SK-N-SH treated with all-trans-retinoic acid at 6 μM for 48 hours (cell line): ENCODE data around the gene CD244.
"Not testable (repeated sequence)": the region's sequence is repeated elsewhere in the genome, so short reads cannot be mapped to it uniquely, and the experiment has no call there.

Experiments used
- ATAC-seq: fragments of 200-7000 bp; cut with Tn5 transposase; 3 replicates; pipeline ENCODE4 v1.9.1; 2020; ENCODE audit warnings: mild to moderate bottlenecking, moderate library complexity
- BACH2 ChIP-seq: fragments of 250-450 bp; sonication (Bioruptor Pico); IDR thresholded peaks from 2 replicates; pipeline ENCODE4 v1.9.0; 2021; ENCODE audit warnings: mild to moderate bottlenecking, borderline replicate concordance
- CSDC2 ChIP-seq: fragments of 250-450 bp; sonication (Bioruptor Pico); IDR thresholded peaks from 2 replicates; pipeline ENCODE4 v1.5.0; 2020; ENCODE audit warnings: mild to moderate bottlenecking, moderate library complexity
- CSRNP3 ChIP-seq: fragments of 250-450 bp; sonication (Bioruptor Pico); IDR thresholded peaks from 2 replicates; pipeline ENCODE4 v1.5.1; 2021; ENCODE audit warnings: mild to moderate bottlenecking, moderate library complexity
- ESRRG ChIP-seq: fragments of 250-450 bp; sonication (Bioruptor Pico); IDR thresholded peaks from 2 replicates; pipeline ENCODE4 v1.6.1; 2021; ENCODE audit warnings: mild to moderate bottlenecking
- GLIS3 ChIP-seq: fragments of 250-450 bp; sonication (Bioruptor Pico); IDR thresholded peaks from 2 replicates; pipeline ENCODE4 v1.5.0; 2020; ENCODE audit warnings: mild to moderate bottlenecking, moderate library complexity
- ISL1 ChIP-seq: fragments of 250-450 bp; sonication (Bioruptor Pico); IDR thresholded peaks from 2 replicates; pipeline ENCODE4 v2.1.2; 2022; ENCODE audit warnings: mild to moderate bottlenecking, moderate library complexity
- OSR1 ChIP-seq: fragments of 250-450 bp; sonication (Bioruptor Pico); IDR thresholded peaks from 2 replicates; pipeline ENCODE4 v1.8.0; 2022; ENCODE audit warnings: moderate library complexity, mild to moderate bottlenecking, inconsistent platforms
- PPARA ChIP-seq: fragments of 250-450 bp; sonication (Bioruptor Pico); IDR thresholded peaks from 2 replicates; pipeline ENCODE4 v1.5.0; 2020; ENCODE audit warnings: mild to moderate bottlenecking, borderline replicate concordance
- SNAI2 ChIP-seq: fragments of 250-450 bp; sonication (Bioruptor Pico); IDR thresholded peaks from 2 replicates; pipeline ENCODE4 v1.5.0; 2020; ENCODE audit warnings: mild to moderate bottlenecking, moderate library complexity
- TCF4 ChIP-seq: fragments of 250-450 bp; sonication (Bioruptor Pico); IDR thresholded peaks from 2 replicates; pipeline ENCODE4 v1.8.0; 2021; ENCODE audit warnings: mild to moderate bottlenecking, moderate library complexity, borderline replicate concordance
- TSHZ2 ChIP-seq: fragments of 250-450 bp; sonication (Bioruptor Pico); IDR thresholded peaks from 2 replicates; pipeline ENCODE4 v1.5.0; 2020; ENCODE audit warnings: mild to moderate bottlenecking, moderate library complexity
- ZC3H10 ChIP-seq: fragments of 250-450 bp; sonication (Bioruptor Pico); IDR thresholded peaks from 2 replicates; pipeline ENCODE4 v1.5.1; 2021; ENCODE audit warnings: mild to moderate bottlenecking, moderate library complexity
- ZFP3 ChIP-seq: fragments of 250-450 bp; sonication (Bioruptor Pico); IDR thresholded peaks from 2 replicates; pipeline ENCODE4 v1.5.0; 2020; ENCODE audit warnings: mild to moderate bottlenecking, moderate library complexity
- ZFP30 ChIP-seq: fragments of 450-650 bp; formaldehyde crosslinking; IDR thresholded peaks from 2 replicates; pipeline ENCODE4 v1.5.0; 2022; ENCODE audit warnings: mild to moderate bottlenecking, moderate library complexity
- ZNF565 ChIP-seq: fragments of 450-650 bp; formaldehyde crosslinking; conservative IDR thresholded peaks from 2 replicates; pipeline ENCODE4 v1.5.0; 2020; ENCODE audit warnings: low read depth, mild to moderate bottlenecking, moderate library complexity
- ZNF70 ChIP-seq: fragments of 450-650 bp; formaldehyde crosslinking; IDR thresholded peaks from 2 replicates; pipeline ENCODE4 v1.5.0; 2020; ENCODE audit warnings: mild to moderate bottlenecking, moderate library complexity
- ZNF8 ChIP-seq: fragments of 450-650 bp; formaldehyde crosslinking; IDR thresholded peaks from 2 replicates; pipeline ENCODE4 v1.5.0; 2020; ENCODE audit warnings: mild to moderate bottlenecking, moderate library complexity
- TF ChIP-seq, protein P1 (sequence below): fragments of 250-450 bp; sonication (Bioruptor Pico); IDR thresholded peaks from 2 replicates; pipeline ENCODE4 v1.8.0; 2020; ENCODE audit warnings: mild to moderate bottlenecking, moderate library complexity, borderline replicate concordance
- TF ChIP-seq, protein P2 (sequence below): fragments of 250-450 bp; sonication (Bioruptor Pico); IDR thresholded peaks from 2 replicates; pipeline ENCODE4 v1.5.1; 2020; ENCODE audit warnings: low read depth, mild to moderate bottlenecking, moderate library complexity

The CD244 gene

DNA sequence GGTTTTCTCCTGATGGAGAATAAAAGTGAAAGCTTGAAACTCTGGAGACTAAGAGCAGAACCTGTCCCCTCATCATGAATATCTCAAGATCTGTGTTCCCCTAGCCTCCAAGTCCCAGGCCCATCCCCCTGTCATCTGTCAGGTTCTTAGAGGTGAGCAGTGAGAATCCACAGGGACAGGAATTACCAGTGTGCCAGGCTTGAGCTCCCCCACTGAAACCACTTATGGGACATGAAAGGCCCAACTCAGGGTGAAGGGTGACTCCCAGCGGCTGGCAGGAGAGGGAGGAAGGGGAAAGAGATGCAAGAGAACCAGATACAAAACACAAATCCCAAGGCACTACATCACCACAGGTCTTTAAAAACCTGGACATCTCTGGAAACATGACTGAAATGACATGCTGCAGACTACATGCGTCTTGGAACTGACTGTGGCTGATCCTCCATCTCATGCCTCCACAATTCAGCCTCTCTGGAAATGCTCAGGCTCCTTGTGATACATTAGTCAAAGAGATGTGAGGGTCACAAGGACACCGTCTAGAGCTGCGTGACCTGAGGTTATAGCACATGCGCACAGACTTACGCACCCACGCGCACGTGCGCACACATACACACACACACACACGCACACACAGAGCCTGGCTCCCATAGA, 73.5 kb downstream of the CD244 start:
- no peak for ATAC-seq
- TF ChIP-seq ZNF8 (CRISPR knock-in tag): no peak

- ATAC-seq: not testable (repeated sequence)
Observed at GRCh38 chr1:160782988-160783765, 79.5 kb downstream of the CD244 start.

GRCh38 chr1:160781914-160782689, 80.6 kb downstream of the CD244 start:
- TF ChIP-seq TCF4 (CRISPR knock-in tag): no peak
- no peak for TF ChIP-seq CSDC2
- no peak for TF ChIP-seq ZFP3 (CRISPR knock-in tag)
- no peak for ATAC-seq

GRCh38 chr1:160781186-160781766, 81.4 kb downstream of the CD244 start:
- no peak for ATAC-seq
- TF ChIP-seq ZC3H10: no peak
- no peak for TF ChIP-seq ZNF70
- no peak for TF ChIP-seq BACH2 (CRISPR knock-in tag)
- no peak for TF ChIP-seq OSR1 (CRISPR knock-in tag)
- no peak for TF ChIP-seq TCF4 (CRISPR knock-in tag)

DNA sequence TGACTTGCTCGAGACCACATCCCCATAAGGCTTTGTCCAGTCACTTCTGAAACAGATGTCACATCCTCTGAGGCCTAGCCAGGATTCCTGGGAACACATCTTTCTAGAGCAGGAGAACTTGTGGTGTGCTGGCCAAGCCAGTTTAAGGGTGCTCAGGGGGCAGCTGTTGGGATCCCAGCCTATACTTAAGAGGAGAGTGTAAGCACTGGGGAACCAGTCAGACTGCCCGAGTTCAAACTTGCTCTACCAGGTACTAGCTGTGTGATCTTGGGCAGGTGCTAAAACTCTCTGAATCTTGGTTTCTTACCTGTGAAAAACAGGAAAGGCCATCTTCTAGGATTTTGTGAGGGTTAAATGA, 82.3 kb downstream of the CD244 start:
- no peak for ATAC-seq
- no peak for TF ChIP-seq SNAI2
- TF ChIP-seq ISL1: no peak
- TF ChIP-seq ZC3H10: no peak
- no peak for TF ChIP-seq ZFP3 (CRISPR knock-in tag)
- no peak for TF ChIP-seq ZNF565 (CRISPR knock-in tag)
- TF ChIP-seq GLIS3: no peak
- TF ChIP-seq CSRNP3: no peak
- no peak for TF ChIP-seq TSHZ2 (CRISPR knock-in tag)
- TF ChIP-seq BACH2 (CRISPR knock-in tag): no peak
- TF ChIP-seq PPARA: no peak
- TF ChIP-seq, protein P1, sequence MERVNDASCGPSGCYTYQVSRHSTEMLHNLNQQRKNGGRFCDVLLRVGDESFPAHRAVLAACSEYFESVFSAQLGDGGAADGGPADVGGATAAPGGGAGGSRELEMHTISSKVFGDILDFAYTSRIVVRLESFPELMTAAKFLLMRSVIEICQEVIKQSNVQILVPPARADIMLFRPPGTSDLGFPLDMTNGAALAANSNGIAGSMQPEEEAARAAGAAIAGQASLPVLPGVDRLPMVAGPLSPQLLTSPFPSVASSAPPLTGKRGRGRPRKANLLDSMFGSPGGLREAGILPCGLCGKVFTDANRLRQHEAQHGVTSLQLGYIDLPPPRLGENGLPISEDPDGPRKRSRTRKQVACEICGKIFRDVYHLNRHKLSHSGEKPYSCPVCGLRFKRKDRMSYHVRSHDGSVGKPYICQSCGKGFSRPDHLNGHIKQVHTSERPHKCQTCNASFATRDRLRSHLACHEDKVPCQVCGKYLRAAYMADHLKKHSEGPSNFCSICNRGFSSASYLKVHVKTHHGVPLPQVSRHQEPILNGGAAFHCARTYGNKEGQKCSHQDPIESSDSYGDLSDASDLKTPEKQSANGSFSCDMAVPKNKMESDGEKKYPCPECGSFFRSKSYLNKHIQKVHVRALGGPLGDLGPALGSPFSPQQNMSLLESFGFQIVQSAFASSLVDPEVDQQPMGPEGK: no peak
- no peak for TF ChIP-seq ZFP30
- TF ChIP-seq ZNF70: no peak
- TF ChIP-seq, protein P2, sequence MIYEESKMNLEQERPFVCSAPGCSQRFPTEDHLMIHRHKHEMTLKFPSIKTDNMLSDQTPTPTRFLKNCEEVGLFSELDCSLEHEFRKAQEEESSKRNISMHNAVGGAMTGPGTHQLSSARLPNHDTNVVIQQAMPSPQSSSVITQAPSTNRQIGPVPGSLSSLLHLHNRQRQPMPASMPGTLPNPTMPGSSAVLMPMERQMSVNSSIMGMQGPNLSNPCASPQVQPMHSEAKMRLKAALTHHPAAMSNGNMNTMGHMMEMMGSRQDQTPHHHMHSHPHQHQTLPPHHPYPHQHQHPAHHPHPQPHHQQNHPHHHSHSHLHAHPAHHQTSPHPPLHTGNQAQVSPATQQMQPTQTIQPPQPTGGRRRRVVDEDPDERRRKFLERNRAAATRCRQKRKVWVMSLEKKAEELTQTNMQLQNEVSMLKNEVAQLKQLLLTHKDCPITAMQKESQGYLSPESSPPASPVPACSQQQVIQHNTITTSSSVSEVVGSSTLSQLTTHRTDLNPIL (CRISPR knock-in tag): no peak
- no peak for TF ChIP-seq TCF4 (CRISPR knock-in tag)
- TF ChIP-seq ESRRG (CRISPR knock-in tag): no peak
